Upper lobe of left lung (tissue), 4 donors: ENCODE data around the gene C1QTNF6.

ENCODE experiments used
- EP300 ChIP-seq, 4 donors: sonication (generic); formaldehyde crosslinking; IDR thresholded peaks; one replicate each; pipeline ENCODE4 v1.5.1; 2017; ENCODE audit warnings: antibody characterized with exemption in 4 of 4, control low read depth in 2 of 4
- POLR2A ChIP-seq, 4 donors: fragments of 450-650 bp; IDR thresholded peaks; one replicate each; pipeline ENCODE4 v1.5.1; 2016 to 2017; ENCODE audit warnings: antibody characterized with exemption in 4 of 4, mild to moderate bottlenecking in 2 of 4
- POLR2AphosphoS5 ChIP-seq, 2 donors: sonication (generic); formaldehyde crosslinking; IDR thresholded peaks; one replicate each; pipeline ENCODE4 v1.5.1; 2017; ENCODE audit warnings: antibody characterized with exemption in 2 of 2
- TF ChIP-seq, protein P1 (sequence below), 6 experiments: fragments of 450-650 bp in 4 of 6; fragments of 200-600 bp in 2 of 6; sonication (generic) in 2 of 6; IDR thresholded peaks; one replicate each; pipeline ENCODE4 v1.5.1; 2016 to 2019; ENCODE audit warnings: antibody characterized with exemption in 6 of 6

DNA sequence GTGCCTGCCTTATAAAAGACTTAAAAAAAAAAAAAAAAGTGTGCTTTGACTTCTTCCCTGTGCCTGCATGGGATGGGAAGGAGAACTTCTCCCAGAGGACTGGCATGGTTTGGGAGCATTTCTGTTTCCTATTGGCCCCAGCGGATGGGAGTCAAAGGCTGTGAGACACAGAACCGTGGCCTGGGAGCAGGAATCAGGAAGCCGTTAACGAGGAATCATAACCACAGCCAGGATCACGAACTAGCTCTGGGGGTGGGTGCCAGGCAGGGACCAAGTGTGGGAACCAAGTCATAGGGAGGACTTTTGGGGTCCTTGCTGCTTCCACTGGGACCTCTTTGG is 526 bp downstream of the C1QTNF6 start:
- TF ChIP-seq, protein P1, sequence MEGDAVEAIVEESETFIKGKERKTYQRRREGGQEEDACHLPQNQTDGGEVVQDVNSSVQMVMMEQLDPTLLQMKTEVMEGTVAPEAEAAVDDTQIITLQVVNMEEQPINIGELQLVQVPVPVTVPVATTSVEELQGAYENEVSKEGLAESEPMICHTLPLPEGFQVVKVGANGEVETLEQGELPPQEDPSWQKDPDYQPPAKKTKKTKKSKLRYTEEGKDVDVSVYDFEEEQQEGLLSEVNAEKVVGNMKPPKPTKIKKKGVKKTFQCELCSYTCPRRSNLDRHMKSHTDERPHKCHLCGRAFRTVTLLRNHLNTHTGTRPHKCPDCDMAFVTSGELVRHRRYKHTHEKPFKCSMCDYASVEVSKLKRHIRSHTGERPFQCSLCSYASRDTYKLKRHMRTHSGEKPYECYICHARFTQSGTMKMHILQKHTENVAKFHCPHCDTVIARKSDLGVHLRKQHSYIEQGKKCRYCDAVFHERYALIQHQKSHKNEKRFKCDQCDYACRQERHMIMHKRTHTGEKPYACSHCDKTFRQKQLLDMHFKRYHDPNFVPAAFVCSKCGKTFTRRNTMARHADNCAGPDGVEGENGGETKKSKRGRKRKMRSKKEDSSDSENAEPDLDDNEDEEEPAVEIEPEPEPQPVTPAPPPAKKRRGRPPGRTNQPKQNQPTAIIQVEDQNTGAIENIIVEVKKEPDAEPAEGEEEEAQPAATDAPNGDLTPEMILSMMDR (IDR thresholded peaks at IDR 0.05), result no peak
- TF ChIP-seq POLR2A (IDR thresholded peaks at IDR 0.05) (no peak), EP300 (IDR thresholded peaks at IDR 0.05) (no peak), POLR2AphosphoS5 (IDR thresholded peaks at IDR 0.05) (no peak)
